AG20443 (cell line): ENCODE data around the gene FLRT1.

Experiments
- DNase-seq: peaks from one replicate; pipeline ENCODE4 v3.0.0; 2012; ENCODE audit warnings: low spot score, mixed read lengths

Gene FLRT1

DNA sequence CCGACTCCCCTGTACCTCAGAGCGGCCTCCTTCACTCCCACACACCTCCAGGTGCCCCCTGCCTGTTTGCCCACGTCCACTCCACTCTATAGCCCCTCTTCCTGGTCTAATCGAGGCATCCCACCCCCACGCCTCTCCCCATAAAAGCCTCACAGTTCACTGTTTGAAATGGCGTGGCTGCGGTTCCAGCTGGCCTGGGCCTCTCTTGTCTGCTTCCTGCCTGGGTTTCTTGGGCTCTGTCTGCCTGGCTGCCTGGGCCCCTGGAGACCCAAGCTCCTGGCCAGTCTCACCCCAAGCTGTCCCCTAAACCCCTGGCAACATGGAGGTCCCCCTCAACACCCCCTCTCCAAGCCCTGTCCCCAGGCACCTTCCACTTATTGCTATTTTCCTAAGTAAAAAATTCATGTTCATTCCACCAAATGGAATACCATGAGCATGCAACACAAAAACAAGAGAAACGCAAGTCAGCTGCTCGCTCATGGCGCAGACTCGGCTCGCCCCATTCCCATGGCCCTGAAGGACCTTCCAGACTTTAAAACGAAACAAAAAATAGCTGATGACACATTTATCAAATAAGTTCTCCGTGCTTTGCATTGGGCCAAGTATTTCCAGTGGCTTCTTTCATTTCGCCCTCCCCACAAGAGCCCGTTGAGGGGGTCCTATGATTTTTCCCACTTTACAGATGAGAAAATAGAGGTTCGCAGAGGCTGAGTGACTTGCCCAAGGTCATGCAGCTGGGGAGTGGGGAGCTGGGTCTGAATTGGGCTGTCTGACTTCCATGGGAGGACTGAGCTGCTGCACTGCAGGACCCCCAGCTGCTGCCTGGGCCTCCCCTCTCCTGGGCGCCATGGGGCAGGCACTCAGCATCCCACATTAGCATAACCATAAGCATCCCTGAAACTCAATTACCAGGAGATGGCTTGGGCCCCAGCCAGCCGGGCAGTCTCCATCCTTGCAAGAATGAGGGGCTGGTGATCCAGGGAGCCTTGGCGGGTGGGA, 11.7 kb upstream of the FLRT1 start:
- DNase-seq = no peak

GRCh38 chr11:64025205-64025604, 10.5 kb upstream of the FLRT1 start:
- no peak for DNase-seq

GRCh38 chr11:64026575-64027205, 9.0 kb upstream of the FLRT1 start:
- DNase-seq = no peak

DNA sequence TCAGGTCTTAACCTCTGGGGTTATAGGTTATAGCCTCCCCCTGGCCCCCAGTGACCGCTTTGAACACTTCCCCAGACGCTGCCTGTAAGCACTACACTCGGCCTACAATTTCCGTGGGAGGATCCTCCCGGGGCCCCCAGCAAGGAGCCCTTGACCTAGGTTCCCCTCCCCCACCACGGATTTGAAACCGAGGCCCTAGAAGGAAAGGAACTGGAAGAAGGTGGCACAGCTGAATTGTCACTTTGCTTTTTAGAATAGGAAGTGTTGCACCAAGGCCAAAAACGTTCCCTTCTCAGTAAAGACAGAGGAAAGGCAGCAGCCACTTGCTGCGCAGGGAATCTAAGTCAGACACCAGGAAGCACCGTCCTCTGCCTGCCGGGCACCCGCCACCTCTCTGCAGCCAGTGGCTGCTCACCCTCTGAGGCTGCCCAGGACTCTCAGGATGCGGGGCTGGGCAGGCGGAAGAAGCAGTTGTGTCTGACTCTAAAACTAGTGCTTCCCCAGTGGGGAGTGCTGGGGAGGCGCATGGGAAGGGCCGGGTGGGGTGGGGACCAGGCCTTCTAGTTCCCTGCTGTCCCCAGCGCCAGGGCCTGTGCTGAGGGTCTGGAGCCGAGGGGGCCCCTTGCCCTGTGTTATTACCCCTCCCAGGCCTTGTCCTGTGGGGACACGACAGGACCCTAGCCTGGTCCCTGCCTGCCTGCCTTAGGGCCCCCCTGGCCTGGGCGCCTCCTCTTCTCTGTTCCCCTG, 7.9 kb upstream of the FLRT1 start:
- DNase-seq = no peak

GRCh38 chr11:64028398-64029115, 7.2 kb upstream of the FLRT1 start:
- peak; percentile 39 for DNase-seq

- no peak for DNase-seq
These were observed 6.0 kb upstream of the FLRT1 start for GRCh38 chr11:64029773-64030172.

DNA sequence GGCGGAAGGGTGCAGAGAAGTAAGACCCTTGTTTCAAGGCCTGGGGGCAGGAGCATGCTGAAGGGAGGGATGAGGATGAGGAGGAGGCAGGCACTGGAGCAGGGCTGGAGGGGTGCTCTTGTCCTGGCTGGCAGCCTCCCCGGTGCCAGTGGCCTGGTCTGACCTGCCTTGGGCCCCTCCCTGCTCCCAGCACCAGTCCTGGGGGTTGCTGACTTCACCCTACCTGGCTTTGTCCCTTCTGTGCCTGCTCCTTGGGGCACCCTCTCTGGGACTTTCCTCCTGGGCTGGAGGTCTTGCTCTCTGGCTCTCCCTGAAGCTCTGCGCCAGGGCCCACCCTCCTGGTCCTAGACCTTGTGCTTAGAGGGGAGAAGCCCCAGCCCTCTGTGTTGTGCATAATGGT, 4.7 kb upstream of the FLRT1 start:
- DNase-seq = no peak

- DNase-seq = no peak
These were observed 3.7 kb upstream of the FLRT1 start for GRCh38 chr11:64032050-64032449.

GRCh38 chr11:64034411-64034811, 1.3 kb upstream of the FLRT1 start:
- no peak for DNase-seq

DNA sequence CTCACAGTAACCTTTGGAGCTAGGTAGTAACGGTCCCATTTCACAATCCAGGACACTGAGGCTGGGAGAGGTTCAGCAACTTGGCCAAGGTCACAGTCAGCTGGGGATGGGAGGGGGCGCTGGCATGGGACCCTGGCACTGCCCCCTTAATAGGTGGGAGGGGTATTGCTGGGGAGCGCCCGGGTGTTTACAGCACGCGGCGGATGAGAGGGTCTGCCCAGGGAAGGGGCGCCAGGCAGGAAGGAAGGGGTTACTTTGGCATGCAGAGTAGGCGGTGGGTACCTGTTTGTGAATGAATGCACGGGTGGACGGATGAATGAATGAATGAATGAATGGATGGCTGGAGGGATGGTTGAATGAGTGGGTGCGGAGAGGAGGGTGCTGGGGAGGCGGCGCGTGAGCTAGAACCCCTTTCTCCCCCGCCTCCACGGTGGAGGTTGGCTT, 628 bp upstream of the FLRT1 start:
- DNase-seq = no peak

- peak; percentile 76 for DNase-seq
These were observed 626 bp downstream of the FLRT1 start for GRCh38 chr11:64036087-64037026.

GRCh38 chr11:64037027-64037634, 1.4 kb downstream of the FLRT1 start:
- no peak for DNase-seq

- no peak for DNase-seq
These were observed 2.8 kb downstream of the FLRT1 start for GRCh38 chr11:64038500-64038899.

- no peak for DNase-seq
These were observed 3.4 kb downstream of the FLRT1 start for GRCh38 chr11:64039012-64039665.

DNA sequence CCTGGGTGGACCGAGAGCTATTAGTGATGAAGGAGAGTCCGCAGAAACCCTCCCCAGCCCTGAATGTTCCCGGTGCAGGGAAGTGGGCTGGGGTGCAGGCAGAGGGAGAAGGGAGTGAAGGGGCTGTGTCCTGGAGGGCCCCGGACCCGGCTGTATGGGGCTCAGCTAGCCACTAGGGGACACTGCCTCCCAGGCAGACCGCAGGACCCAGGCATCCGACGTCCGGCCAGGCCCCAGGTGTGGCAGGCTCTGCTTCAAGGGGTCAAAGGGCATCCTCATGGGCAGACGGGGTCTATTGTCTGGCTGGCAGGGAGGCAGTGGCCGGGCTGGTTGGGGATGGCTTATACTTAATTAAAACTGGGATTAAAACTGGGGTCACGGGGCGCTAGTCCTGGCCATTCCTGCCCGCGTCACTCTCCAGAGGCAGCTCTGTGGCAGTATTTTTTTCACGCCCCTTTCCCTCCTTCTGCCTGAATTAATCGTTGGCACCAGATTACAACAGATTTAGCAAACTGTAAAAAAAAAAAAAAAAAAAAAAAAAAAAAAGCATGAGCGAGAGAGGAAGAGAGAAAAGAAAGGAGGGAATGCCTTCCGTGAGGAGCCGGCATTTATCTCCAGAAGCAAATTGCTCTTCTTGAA, 5.1 kb downstream of the FLRT1 start:
- no peak for DNase-seq

- no peak for DNase-seq
These were observed 6.1 kb downstream of the FLRT1 start for GRCh38 chr11:64041846-64042245.

DNA sequence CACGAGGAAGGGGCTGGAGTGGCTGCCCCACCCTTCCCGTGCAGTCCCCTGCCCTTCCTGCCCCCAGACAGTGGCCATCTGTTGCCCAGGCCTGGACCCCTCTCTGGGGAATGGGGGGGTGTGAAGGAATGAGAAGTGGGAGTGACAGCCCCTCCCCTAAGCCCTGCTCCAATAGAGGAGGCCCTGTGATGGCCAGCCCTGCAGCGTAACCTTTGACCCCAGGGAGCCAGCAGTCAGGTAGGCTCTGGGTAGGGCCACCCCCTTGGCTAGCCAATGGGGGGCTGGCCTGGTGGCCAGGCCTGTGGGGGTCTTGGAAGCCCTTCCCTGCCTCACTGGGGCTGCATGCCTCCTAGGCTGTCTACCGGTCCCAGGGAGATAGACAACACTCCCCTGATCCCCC, 6.6 kb downstream of the FLRT1 start:
- DNase-seq = no peak

GRCh38 chr11:64043545-64043944, 7.8 kb downstream of the FLRT1 start:
- DNase-seq = no peak

GRCh38 chr11:64044730-64045393, 9.1 kb downstream of the FLRT1 start:
- no peak for DNase-seq
